ENCODE measurements around the gene CCDC9B.

The CCDC9B gene

DNA sequence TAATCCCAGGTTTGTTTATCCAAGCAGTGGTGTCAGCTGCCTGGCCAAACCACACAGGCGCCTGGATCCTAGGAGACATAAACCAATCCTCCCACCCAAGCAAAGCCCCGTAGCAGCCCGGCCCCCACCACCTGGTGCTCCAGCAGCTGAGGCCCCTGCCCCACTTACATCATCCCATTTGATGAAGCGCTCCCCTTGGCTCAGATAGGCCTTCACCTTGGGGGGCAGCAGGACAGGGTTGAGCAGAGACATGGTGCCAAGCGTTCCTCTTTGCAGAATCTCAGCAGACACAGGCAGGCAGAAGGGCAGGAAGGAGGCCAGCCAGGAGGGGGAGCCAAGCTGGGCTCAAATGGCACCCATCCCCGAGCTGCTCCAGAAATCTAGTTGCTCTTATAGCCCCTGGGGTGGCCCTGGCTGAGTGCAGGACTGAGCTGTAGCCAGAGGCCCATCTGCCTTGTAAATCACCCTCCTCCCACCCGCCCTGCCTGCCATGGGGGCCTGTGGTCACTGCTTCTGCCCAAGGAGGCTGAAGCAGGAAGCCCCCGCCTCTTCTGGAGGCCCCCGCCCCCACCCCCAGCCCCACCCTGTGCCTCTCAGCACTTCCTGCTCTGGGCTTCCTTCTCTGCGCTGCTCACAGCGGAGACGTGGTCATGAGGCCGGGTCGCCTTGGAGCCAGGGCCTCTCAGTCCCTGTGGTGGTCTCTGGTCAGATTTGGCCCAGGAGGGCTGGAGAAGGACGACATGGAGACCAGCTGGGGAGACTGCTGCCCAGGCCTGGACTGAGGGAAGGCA lies 33.1 kb downstream of the CCDC9B start, which contains the start of gene PLCB2:
TSS of gene PLCB2 (minus strand) at position 515 of the 791 bp plus-strand sequence. CDS start at position 252, 263 bp downstream.
- DNase-seq (ENCODE audit: low spot score), result no peak

DNA sequence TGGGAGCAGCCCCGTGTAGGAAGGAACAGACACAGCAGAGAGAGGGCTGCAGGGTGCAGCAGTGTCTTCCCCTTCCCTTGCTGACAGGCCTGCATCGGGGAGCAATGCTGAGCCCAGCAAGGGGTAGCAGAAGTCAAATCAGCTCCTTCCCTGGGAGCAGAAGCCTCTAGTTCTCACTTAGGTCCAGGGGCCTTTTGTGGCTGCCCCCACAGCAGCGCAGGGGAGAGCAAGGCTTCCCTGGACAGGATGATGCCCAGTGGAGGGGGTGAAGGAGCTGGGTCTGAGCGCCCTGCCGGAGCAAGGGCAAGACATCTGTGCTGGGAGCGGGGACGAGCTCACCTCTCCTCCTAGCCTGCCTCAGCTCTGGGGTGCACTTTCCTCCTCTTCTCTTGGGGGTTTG lies 33.8 kb downstream of the CCDC9B start:
- no peak for DNase-seq (ENCODE audit: low spot score)

DNA sequence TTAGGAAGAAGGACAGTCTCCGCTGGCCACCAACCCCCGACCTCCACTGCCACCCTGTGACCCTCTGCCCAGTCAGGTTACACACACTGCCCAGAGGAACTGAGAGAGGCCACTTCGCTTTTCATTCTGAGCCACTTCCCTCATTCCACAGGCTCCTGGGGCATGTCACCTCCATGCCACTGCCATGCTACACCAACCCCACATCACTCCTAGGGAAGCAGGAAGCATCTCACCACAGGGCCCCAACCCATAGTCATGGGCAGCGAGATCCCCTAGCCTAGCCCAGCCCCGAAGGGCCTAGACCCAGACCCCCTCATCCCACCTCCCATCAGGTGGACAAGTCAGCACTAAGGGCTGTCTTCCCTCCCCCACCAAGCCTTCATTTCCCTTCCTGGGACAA lies 34.4 kb downstream of the CCDC9B start:
- DNase-seq (ENCODE audit: low spot score), result no peak

GRCh38 chr15:40305281-40305680 lies 35.5 kb downstream of the CCDC9B start:
- DNase-seq (ENCODE audit: low spot score), result no peak

DNA sequence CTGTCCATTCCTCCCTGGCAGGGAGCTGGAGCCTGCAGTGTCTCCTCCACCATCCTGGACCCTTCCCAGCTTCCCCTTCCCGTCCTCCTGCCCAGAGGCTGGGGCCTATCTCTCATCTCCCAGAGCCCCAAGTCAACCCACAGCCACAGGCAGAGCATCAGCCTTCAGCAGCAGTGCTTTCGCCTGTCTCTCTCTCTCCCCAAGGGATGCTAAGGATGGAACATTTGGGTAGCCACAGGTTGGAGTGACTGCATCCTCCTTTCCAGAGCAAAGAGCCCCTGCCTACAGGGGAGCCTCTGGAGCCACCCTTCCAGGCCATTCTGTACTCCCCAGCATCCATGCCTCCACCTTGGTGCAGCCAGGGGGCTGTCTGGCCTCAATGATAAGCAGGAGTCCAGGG lies 37.2 kb downstream of the CCDC9B start:
- DNase-seq (ENCODE audit: low spot score), result no peak

GRCh38 chr15:40302981-40303380 lies 37.8 kb downstream of the CCDC9B start:
- no peak for DNase-seq (ENCODE audit: low spot score)

GRCh38 chr15:40302288-40302886 lies 38.4 kb downstream of the CCDC9B start:
- DNase-seq (ENCODE audit: low spot score), result no peak

DNA sequence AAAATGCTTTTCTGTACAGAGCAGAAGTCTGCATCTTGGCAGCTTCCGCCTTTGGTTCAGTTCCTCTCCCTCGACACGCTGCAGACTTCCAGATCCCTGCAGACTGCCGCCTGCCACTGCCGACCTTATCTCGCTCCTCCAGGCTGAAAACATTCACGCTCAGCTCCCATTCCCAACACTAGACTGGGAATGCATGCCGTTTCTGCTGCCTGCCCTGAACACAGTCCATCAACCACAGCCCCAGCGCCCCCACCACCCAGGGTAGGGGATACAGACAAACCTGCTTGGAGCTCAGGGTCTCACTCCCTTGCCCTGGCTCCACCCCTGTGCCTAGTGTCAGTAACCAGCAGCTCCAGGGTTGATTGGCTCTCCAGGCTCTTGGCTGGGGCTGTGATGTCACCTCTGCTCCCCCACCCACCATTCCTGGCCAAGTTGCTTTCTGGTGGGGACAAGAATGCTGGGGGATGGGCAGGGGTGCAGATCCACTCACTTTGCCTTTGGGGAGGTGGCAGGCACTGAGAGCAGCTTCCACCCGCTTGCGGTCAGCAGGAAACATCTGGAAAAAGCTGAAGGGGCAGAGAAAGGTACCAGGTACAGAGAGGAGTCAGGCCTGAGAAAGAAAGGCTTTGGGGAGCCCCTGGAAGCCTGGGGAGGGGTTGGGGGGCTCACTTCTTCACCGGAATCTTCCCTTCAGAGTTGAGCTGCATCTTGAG lies 39.1 kb downstream of the CCDC9B start:
- no peak for DNase-seq (ENCODE audit: low spot score)

GRCh38 chr15:40300771-40301170 lies 40.0 kb downstream of the CCDC9B start:
- DNase-seq (ENCODE audit: low spot score), result no peak

DNA sequence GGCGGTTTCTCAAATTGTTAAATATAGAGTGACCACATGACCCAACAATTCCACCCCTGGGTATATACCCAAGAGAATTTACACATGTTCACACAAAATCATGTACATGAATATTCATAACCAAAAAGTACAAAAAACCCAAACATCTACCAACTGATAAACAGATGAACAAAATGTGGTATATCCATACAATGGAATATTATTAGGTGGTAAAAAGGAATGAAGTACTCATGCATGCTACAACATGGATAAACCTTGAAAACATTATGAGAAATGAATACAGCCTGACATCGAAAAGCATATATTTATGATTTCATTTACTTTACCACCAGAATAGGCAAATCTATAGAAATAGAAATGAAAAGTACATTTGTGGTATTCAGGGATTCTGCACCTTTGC lies 40.4 kb downstream of the CCDC9B start:
- DNase-seq (ENCODE audit: low spot score), result no peak

DNA sequence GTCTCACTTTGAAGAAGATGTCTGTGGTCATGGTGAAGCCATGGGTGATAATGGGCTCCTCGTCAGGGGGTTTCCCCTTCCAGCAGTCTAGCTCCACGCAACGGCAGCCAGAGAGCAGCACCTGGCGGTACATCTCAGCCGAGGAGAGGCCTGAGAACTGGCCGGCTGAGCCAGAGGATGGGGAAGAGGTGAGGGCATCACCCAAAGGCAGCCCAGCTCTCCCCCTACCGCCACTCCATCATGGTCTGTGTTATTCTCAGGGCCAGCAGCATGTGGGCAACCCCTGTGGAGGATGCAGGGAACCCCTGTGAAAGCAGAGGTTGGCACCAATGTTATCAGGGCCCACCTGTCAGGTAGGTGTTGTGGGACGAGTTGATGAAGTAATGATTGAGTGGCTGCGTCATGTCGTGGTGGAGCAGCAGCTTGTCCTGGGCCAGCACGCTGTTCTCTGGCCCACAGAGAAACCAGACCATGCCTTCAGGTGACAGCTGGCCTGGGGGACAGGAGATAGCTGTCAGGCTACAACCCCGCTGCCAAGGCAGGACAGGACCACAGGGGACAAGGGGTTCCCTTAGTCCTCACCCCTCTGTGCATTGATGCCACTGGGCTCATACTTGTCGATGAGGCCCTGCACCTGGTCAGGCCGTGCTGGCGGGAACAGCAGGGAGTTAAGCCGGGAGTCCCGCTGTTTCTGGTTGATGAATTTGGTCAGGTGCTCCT lies 42.4 kb downstream of the CCDC9B start:
- DNase-seq (ENCODE audit: low spot score), result no peak

GRCh38 chr15:40297356-40297755 lies 43.4 kb downstream of the CCDC9B start:
- DNase-seq (ENCODE audit: low spot score), result no peak

DNA sequence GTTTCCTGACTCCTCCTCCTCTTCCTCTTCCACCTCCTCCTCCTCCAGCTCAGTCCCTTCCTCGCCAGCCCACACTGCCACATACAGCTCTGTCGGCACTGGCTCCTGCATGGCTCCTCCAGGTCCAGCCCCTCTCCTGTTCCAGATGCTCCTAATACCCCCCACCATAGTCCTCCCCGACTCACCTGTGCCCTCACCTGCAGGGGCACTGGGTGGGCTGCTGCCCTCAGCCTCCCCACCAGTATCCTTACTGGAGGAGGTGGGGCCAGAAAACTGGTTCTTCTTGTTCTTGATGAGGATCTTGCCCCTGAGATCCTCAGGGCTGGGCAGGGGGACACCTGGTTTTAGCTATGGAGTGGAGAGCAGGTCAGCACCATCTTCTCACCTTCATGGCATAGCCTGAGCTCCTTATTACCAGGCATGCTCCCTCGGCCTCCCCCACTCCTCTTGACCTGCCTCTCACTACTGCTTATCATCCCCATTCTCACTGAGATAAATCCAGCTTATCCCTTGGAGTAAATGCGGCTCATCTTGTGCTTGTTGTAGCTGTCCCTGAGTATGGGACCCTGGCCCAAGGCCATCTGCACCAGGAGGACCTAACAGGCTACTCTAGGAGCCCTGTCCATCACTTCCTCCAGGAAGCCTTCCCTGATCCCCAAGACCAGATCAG lies 44.0 kb downstream of the CCDC9B start:
- no peak for DNase-seq (ENCODE audit: low spot score)

DNA sequence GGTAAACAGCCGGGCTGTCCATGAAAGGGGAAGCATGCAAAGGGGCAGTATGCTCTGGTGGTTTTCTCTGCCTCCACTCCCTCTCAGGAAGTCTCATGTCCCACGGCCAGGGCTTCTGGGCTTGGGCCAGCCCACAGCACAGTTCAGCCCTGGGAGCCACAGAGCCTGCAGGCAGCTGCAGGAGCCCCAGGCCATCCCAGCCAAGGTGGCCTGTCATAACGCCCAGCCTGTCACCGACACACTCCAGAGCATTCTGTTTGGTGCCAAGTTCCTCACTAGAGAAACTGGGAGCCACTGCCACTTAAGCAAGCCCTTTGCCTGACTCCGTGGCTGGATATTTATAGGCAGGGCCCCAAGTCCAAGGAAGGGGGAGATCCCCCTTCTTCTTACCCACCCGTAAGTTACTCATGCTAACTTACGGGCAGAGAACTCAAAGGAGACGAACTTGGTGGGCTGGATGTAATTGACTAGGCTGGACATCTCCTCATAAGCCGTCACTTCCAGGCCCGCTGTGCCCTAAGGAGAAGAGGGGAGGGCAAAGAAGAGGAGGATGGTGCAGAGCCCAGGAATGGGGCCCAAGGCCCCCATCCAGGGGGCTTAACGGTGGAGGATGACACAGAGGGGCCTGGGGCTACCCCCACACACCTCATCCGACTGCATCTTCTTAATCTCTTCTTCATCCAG lies 44.7 kb downstream of the CCDC9B start:
- DNase-seq (ENCODE audit: low spot score), result no peak

DNA sequence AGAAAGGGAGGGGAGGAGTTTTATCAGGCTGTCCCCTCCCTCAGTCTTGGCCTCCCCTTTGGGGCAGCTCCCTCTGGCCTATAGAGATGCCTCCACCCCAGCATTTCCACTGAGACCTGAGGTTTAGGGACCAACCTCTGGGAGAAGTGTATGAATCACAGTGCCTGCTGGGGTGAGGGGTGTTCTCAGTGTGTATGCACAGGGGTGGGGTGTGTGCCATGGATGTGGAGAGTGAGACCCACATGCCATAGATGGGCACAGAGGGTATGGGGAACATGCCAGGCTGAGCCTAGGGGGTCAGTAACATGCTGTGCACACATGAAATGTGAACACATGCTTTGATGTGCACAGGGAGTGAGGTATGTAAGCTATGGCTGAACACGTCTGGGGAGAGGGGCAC lies 45.4 kb downstream of the CCDC9B start:
- DNase-seq (ENCODE audit: low spot score), result no peak

GRCh38 chr15:40293905-40294895 lies 46.5 kb downstream of the CCDC9B start:
- DNase-seq (ENCODE audit: low spot score), result no peak

DNA sequence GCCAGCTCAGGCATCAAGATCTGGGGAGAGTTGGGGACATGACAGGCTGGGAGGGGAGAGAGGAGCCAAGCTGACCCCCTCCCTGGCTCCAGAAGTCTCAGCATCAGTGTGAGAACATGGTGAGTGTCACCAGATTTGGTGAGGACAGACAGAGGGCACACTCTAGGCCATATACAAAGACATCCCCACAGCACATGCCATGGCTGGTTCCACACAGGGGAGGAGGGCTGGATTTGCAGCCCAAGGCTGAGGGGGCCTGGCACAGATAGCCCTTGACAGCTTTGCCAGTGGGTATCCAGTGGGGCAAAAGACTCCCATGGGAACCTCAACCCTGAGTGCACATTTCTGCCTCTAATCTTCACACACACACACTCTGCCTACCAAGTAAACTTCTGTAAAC lies 47.7 kb downstream of the CCDC9B start:
- DNase-seq (ENCODE audit: low spot score), result no peak

- DNase-seq (ENCODE audit: low spot score), result no peak
Measured at GRCh38 chr15:40292246-40292645, 48.5 kb downstream of the CCDC9B start.

DNA sequence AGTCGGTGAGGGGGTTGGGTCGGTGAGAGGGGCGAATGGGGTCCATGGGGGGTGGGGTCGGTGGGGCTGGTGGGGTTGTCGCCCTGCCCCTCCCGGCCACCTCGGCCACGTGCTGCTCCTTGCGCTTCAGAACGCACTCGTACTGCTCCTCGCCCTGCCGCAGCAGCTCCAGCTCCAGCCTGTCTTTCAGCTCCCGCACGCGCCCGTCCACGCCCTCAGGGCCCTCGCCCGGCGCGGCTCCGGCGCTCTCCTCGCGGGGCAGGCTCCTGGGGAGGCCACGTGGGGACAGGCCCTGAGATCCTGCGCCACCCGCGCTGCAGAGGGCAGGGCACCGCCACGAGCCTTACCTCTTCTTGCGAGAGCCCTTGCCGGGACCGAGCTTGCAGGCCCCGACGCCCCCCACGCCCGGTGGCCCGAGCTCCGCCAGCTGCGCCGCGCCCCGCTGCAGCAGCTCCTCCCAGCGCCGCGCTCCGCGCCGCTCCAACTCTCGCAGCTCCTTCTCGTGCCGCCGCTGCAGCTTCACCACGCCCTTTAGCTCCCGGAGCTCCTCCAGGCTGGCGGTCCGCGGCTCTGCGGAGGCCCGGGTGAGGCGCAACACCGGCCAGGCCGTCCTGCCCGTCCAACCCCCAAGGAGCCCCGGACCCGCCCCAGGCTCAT lies 49.7 kb downstream of the CCDC9B start:
- DNase-seq (ENCODE audit: low spot score), result peak; percentile 56

DNA sequence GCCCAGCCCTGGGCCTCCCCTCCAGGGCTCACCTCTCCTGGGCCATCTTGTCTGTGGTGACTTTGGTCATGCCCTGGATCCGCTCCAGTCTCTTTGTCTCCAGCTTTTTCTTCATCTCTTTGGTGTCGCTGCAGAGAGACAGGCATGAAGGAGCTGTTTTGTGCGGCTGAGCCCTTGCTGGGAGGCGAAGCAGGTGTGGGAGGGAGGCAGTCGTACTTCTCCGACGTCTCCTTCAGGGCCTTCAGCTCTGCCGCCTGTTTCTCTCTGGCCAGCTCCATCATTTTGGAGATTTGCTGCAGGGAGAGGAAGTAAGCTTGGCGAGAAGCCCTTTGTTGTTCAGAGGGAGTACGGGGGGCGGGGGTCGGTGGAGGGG lies 50.2 kb downstream of the CCDC9B start:
- no peak for DNase-seq (ENCODE audit: low spot score)

Measured in kidney tubule cell (primary cell).